Measurements from ENCODE around the gene MMD. TPM values are rescaled to one million over a fixed set of nuclear protein-coding genes. Genes with fewer than 3 reads are reported as not detected.

Gene MMD
- total RNA-seq, 3 donors from 2014 or later (not counting 1 experiment from before 2014, with no cell fraction given) = 18.7 to 33.5 (median 27.9) TPM

DNA sequence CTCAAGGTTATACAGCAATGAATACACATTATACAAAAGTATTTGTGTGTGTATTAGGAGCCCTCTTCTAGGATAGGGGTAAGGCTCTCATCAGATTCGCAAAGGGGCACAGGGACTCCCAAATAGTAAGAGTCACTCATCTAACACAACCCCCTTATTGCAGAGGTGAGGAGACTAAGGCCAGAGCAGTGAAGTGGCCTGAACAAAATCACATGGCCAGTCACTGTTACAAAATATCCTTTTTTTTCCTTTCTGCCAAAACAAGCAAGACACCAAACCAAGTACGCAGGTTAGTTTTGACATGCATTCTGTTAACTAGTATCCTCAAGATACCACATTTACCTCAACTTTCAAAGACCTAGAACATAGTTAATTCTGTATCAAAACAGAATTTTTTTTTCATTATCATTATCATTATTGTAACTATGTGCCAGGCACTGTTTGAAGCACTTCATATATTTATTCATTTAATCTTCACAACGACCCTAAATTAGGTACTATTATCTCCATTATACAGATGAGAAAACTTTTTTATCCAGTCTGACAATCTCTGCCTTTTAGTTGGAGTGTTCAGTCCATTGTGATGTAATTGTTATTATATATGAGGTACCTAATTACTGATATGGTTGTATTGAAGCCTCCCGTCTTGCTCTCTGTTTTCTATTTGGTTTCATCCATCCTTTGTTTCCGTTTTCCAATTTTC is 25.7 kb downstream of the MMD start:
- DNase-seq (no peak), ATAC-seq (no peak)
- no peak overlapping the region for H3K4me3 Mint-ChIP-seq
- H3K36me3 Mint-ChIP-seq = peaks cover 24% of the 10 kb centered on the region
- TF ChIP-seq, protein P1, sequence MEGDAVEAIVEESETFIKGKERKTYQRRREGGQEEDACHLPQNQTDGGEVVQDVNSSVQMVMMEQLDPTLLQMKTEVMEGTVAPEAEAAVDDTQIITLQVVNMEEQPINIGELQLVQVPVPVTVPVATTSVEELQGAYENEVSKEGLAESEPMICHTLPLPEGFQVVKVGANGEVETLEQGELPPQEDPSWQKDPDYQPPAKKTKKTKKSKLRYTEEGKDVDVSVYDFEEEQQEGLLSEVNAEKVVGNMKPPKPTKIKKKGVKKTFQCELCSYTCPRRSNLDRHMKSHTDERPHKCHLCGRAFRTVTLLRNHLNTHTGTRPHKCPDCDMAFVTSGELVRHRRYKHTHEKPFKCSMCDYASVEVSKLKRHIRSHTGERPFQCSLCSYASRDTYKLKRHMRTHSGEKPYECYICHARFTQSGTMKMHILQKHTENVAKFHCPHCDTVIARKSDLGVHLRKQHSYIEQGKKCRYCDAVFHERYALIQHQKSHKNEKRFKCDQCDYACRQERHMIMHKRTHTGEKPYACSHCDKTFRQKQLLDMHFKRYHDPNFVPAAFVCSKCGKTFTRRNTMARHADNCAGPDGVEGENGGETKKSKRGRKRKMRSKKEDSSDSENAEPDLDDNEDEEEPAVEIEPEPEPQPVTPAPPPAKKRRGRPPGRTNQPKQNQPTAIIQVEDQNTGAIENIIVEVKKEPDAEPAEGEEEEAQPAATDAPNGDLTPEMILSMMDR (IDR thresholded peaks at IDR 0.05) = no peak
- H3K9me3 ChIP-seq (ENCODE audit: control insufficient read depth, insufficient read depth, low read length) = no peaks in the 10 kb centered on the region
- no peak overlapping the region for H3K4me3 ChIP-seq (ENCODE audit: low read length)
- H3K27ac ChIP-seq (ENCODE audit: low read length) = no peak overlapping the region
- peaks cover 26% of the 10 kb centered on the region for H3K36me3 ChIP-seq (ENCODE audit: control insufficient read depth, insufficient read depth, low read length)
- peaks cover 0 to 5% of the 10 kb centered on the region in 2 donors for H3K4me1 Mint-ChIP-seq
- H3K4me1 ChIP-seq (ENCODE audit: control insufficient read depth, insufficient read depth, low read length) = peaks cover 2% of the 10 kb centered on the region
- WGBS (ENCODE audit: insufficient coverage) = 97% methylated on average over 2 of the region's 5 CpGs
- no peak overlapping the region for H3K27ac Mint-ChIP-seq
- no peaks in the 10 kb centered on the region for H3K27me3 Mint-ChIP-seq (ENCODE audit: low read depth in 2 of 2)
- H3K9me3 Mint-ChIP-seq = no peaks in the 10 kb centered on the region
- no peaks in the 10 kb centered on the region for H3K27me3 ChIP-seq (ENCODE audit: control insufficient read depth, insufficient read depth, low read length)
- intact Hi-C loops (cut with micrococcal nuclease) = no loop called here

DNA sequence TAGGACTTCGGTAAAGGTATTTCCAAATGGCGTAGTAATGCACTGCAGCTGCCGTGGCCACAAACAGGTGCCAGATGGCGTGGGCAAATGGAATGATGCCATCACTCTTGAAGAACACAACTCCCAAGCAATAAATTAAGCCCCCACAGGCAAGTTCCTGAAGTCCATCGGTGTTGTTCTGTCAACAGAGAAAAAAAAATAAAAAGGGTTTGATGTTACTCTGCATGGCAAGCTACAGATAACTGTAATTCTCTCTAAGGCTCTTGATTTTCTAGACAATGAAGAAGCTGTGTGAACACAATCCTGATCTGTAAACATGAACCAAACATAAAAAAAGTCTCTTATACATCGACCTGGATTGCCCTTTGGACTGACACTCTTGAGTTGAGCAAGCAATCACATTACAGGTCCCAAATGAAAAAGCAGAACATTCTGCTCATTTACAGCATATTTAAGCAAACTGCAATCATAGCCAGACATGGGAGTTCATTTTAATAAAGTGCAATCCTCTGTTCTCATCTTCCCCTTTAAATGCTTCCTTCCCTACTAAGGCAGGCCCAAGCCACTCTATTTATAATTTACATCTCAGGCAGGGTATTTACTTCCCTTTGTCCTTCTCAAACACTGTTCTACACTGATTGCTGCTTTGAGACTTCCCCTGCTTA is 27.1 kb downstream of the MMD start:
- no peaks in the 10 kb centered on the region for H3K27me3 Mint-ChIP-seq (ENCODE audit: low read depth in 2 of 2)
- Histone ChIP-seq H3K4me3 (ENCODE audit: low read length) (no peak overlapping the region), H3K9me3 (ENCODE audit: control insufficient read depth, insufficient read depth, low read length) (no peaks in the 10 kb centered on the region), H3K36me3 (ENCODE audit: control insufficient read depth, insufficient read depth, low read length) (peaks cover 14% of the 10 kb centered on the region), H3K27me3 (ENCODE audit: control insufficient read depth, insufficient read depth, low read length) (no peaks in the 10 kb centered on the region), H3K27ac (ENCODE audit: low read length) (no peak overlapping the region), H3K4me1 (ENCODE audit: control insufficient read depth, insufficient read depth, low read length) (peaks cover 2% of the 10 kb centered on the region)
- no peak overlapping the region for H3K4me3 Mint-ChIP-seq
- no peaks in the 10 kb centered on the region for H3K9me3 Mint-ChIP-seq
- TF ChIP-seq, protein P1 (IDR thresholded peaks at IDR 0.05) = no peak
- peaks cover 0 to 7% of the 10 kb centered on the region in 2 donors for H3K4me1 Mint-ChIP-seq
- whole genome bisulfite sequencing (ENCODE audit: insufficient coverage) = 90% methylated on average over 6 of the region's 6 CpGs
- intact Hi-C loops (cut with micrococcal nuclease) = no loop called here
- no peak for ATAC-seq
- H3K36me3 Mint-ChIP-seq = peaks cover 21% of the 10 kb centered on the region
- peak overlapping the region in 1 of 2 donors; percentile 11 for H3K27ac Mint-ChIP-seq
- DNase-seq = no peak

DNA sequence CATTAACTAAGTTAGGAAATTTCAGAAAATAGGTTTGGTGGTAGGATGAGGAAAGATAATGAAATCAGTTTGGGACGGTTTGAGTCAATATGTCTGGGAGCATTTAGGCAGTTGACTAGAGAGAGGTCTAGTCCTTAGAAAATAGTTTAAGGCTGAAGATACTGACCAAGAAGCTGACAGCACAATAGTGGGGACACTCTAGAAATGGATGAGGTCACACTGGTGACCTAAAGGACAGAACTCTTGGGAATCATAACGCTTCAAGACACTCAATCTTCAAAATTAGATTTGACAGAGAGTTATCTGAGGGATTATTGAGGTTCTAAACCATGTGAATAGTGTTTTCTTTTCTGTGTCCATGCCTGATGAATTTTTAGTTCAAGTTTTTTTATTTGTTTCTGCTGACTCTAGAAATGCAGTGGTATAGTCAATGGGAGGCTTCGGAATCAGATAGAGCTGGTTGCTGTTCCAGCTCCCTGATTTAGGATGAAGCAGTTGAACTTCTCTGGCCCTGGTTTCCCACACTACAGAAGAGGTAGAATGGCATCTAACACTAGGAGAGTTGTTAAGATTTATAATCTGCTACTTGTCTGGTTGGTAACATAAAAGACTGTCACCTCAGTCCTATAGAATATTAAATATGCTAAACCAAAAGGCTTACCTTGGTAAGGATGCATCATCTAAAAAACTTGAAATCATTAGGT is 29.7 kb downstream of the MMD start:
- intact Hi-C loops (cut with micrococcal nuclease) = no loop called here
- peaks cover 0 to 7% of the 10 kb centered on the region in 2 donors for H3K4me1 Mint-ChIP-seq
- H3K9me3 Mint-ChIP-seq = no peaks in the 10 kb centered on the region
- H3K4me1 ChIP-seq (ENCODE audit: control insufficient read depth, insufficient read depth, low read length) = peaks cover 2% of the 10 kb centered on the region
- H3K9me3 ChIP-seq (ENCODE audit: control insufficient read depth, insufficient read depth, low read length) = no peaks in the 10 kb centered on the region
- H3K4me3 Mint-ChIP-seq = no peak overlapping the region
- 95% methylated on average over 3 of the region's 3 CpGs for WGBS (ENCODE audit: insufficient coverage)
- H3K27ac Mint-ChIP-seq = no peak overlapping the region
- ATAC-seq = no peak
- no peak overlapping the region for H3K4me3 ChIP-seq (ENCODE audit: low read length)
- H3K27me3 Mint-ChIP-seq (ENCODE audit: low read depth in 2 of 2) = no peaks in the 10 kb centered on the region
- TF ChIP-seq, protein P1 (IDR thresholded peaks at IDR 0.05) = no peak
- H3K27ac ChIP-seq (ENCODE audit: low read length) = no peak overlapping the region
- DNase-seq = no peak
- peaks cover 6% of the 10 kb centered on the region for H3K36me3 Mint-ChIP-seq
- peaks cover 5% of the 10 kb centered on the region for H3K36me3 ChIP-seq (ENCODE audit: control insufficient read depth, insufficient read depth, low read length)
- no peaks in the 10 kb centered on the region for H3K27me3 ChIP-seq (ENCODE audit: control insufficient read depth, insufficient read depth, low read length)

Data from natural killer cell (primary cell).